ENCODE results near the gene PEX19. TPM values are rescaled to one million over a fixed set of nuclear protein-coding genes. Genes with fewer than 3 reads are reported as not detected.

The PEX19 gene
- total RNA-seq, 2 experiments from 2014 or later = 34.7 to 47.3 TPM

DNA sequence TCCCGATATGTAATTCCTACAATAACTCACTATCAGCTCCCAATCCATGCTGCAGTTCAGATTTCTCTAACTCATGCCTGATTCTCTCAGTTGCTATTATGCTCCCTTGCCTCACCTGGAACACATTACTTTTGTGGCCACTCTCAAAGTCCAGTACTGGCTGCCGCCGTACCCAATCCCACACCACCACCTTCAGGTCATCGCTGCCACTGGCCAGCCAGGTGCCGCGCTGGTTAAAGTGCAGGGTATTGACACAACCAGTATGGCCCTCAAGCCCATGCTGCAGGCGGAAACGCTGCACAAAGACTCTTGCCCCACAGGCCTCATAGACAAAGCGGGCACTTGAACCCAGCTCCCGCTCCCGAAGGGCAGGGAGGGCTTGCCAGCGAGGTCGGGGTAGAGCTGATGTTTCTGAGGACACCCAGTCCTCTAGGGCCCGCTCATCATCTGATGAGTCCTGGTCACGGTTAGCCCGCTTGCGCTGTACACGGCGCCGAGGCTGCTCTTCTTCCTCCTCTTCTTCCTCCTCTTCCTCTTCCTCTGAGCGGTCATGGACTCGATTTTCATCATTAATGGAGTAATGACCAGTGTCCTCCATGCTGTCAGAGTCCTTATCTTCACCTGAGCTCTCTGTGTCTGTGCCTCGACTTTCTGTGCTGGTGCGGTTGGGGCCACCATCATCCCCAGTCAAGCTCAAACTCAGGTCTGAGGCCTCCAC is 45.2 kb downstream of the PEX19 start:
- no peak for DNase-seq (ENCODE audit: low spot score)
- intact Hi-C loops (cut with micrococcal nuclease; ENCODE audit: unreplicated experiment) = no loop called here
- Histone ChIP-seq H3K36me3 (ENCODE audit: insufficient read depth, low read length) (peaks cover 88% of the 10 kb centered on the region), H3K27ac (ENCODE audit: low read depth, low read length, poor library complexity, severe bottlenecking) (no peak overlapping the region), H3K79me2 (ENCODE audit: insufficient read depth, low read depth, low read length) (no peaks in the 10 kb centered on the region), H3K4me3 (ENCODE audit: low read depth, low read length, poor library complexity, severe bottlenecking) (no peak overlapping the region), H2AFZ (ENCODE audit: low read length) (no peak overlapping the region), H3K4me2 (ENCODE audit: low read length) (no peak overlapping the region), H4K20me1 (ENCODE audit: insufficient read depth, low read length) (0 out of 2 replicates have a peak, but pooled peaks cover 3% of the 10 kb centered on the region), H3K9me2 (ENCODE audit: insufficient read depth, low read length) (no peaks in the 10 kb centered on the region), H3K9me3 (ENCODE audit: low read length) (no peaks in the 10 kb centered on the region), H3K4me1 (ENCODE audit: insufficient read depth, low read length, poor library complexity, severe bottlenecking) (no peaks in the 10 kb centered on the region)
- POLR2A ChIA-PET = interaction anchor here (1.0 to 1.1 kb wide), 2 partner anchors 10 to 14 kb away, joined by 3 to 4 read pairs; no protein-coding TSS in a partner anchor
- BruUV-seq (replicated peaks) = TSS peak; percentile 34
- TF ChIP-seq EZH2phosphoT487 (IDR thresholded peaks at IDR 0.05; ENCODE audit: borderline replicate concordance, low read depth, low read length) = no peak
- no peak for TF ChIP-seq CTCF (conservative IDR thresholded peaks at IDR 0.05; ENCODE audit: low read length)
- CTCF ChIA-PET (ENCODE audit: unreplicated experiment) = interaction anchor here (0.5 to 0.7 kb wide), 2 partner anchors 11 to 142 kb away, joined by 3 read pairs; partner anchors contain the start of gene IGSF8

GRCh38 chr1:160238408-160238807 is 46.5 kb downstream of the PEX19 start:
- no peak for DNase-seq (ENCODE audit: low spot score)
- Histone ChIP-seq H3K27ac (ENCODE audit: low read depth, low read length, poor library complexity, severe bottlenecking) (no peak overlapping the region), H3K79me2 (ENCODE audit: insufficient read depth, low read depth, low read length) (no peaks in the 10 kb centered on the region), H3K4me3 (ENCODE audit: low read depth, low read length, poor library complexity, severe bottlenecking) (no peak overlapping the region), H3K9me3 (ENCODE audit: low read length) (no peaks in the 10 kb centered on the region), H3K36me3 (ENCODE audit: insufficient read depth, low read length) (peaks cover 93% of the 10 kb centered on the region), H2AFZ (ENCODE audit: low read length) (no peak overlapping the region), H3K9me2 (ENCODE audit: insufficient read depth, low read length) (no peaks in the 10 kb centered on the region), H4K20me1 (ENCODE audit: insufficient read depth, low read length) (0 out of 2 replicates have a peak, but pooled peaks cover 3% of the 10 kb centered on the region), H3K4me2 (ENCODE audit: low read length) (no peak overlapping the region), H3K4me1 (ENCODE audit: insufficient read depth, low read length, poor library complexity, severe bottlenecking) (no peaks in the 10 kb centered on the region)
- POLR2A ChIA-PET = interaction anchor here (1.1 to 1.2 kb wide), 2 partner anchors 10 to 13 kb away, joined by 3 to 4 read pairs; no protein-coding TSS in a partner anchor
- CTCF ChIA-PET (ENCODE audit: unreplicated experiment) = interaction anchor here (0.8 kb wide), 1 partner anchor 11 kb away, joined by 3 read pairs; no protein-coding TSS in a partner anchor
- intact Hi-C loops (cut with micrococcal nuclease; ENCODE audit: unreplicated experiment) = no loop called here
- BruUV-seq (replicated peaks) = no TSS peak
- no peak for TF ChIP-seq CTCF (conservative IDR thresholded peaks at IDR 0.05; ENCODE audit: low read length)
- TF ChIP-seq EZH2phosphoT487 (IDR thresholded peaks at IDR 0.05; ENCODE audit: borderline replicate concordance, low read depth, low read length) = no peak

GRCh38 chr1:160237558-160237957 is 47.4 kb downstream of the PEX19 start:
- H3K9me2 ChIP-seq (ENCODE audit: insufficient read depth, low read length) = no peaks in the 10 kb centered on the region
- H2AFZ ChIP-seq (ENCODE audit: low read length) = no peak overlapping the region
- CTCF ChIA-PET (ENCODE audit: unreplicated experiment) = no interaction called here
- POLR2A ChIA-PET = interaction anchor here (1.2 kb wide), 1 partner anchor 9 kb away, joined by 3 read pairs; no protein-coding TSS in a partner anchor
- no peaks in the 10 kb centered on the region for H3K4me1 ChIP-seq (ENCODE audit: insufficient read depth, low read length, poor library complexity, severe bottlenecking)
- DNase-seq (ENCODE audit: low spot score) = no peak
- H3K27ac ChIP-seq (ENCODE audit: low read depth, low read length, poor library complexity, severe bottlenecking) = no peak overlapping the region
- H3K4me3 ChIP-seq (ENCODE audit: low read depth, low read length, poor library complexity, severe bottlenecking) = no peak overlapping the region
- no TSS peak for BruUV-seq (replicated peaks)
- H3K79me2 ChIP-seq (ENCODE audit: insufficient read depth, low read depth, low read length) = no peaks in the 10 kb centered on the region
- H4K20me1 ChIP-seq (ENCODE audit: insufficient read depth, low read length) = 0 out of 2 replicates have a peak, but pooled peaks cover 3% of the 10 kb centered on the region
- H3K4me2 ChIP-seq (ENCODE audit: low read length) = no peak overlapping the region
- H3K9me3 ChIP-seq (ENCODE audit: low read length) = no peaks in the 10 kb centered on the region
- peaks cover 92% of the 10 kb centered on the region for H3K36me3 ChIP-seq (ENCODE audit: insufficient read depth, low read length)
- intact Hi-C loops (cut with micrococcal nuclease; ENCODE audit: unreplicated experiment) = no loop called here
- TF ChIP-seq CTCF (conservative IDR thresholded peaks at IDR 0.05; ENCODE audit: low read length) (no peak), EZH2phosphoT487 (IDR thresholded peaks at IDR 0.05; ENCODE audit: borderline replicate concordance, low read depth, low read length) (no peak)

Data from OCI-LY7 (cell line).